Epithelial cell of esophagus (primary cell): ENCODE data around the gene HIP1.

Experiments used
- DNase-seq: peaks from one replicate; pipeline ENCODE4 v3.0.0; 2010; ENCODE audit warnings: low read depth
- H3K4me3 ChIP-seq: 2 replicates; pipeline ENCODE4 v1.5.1; 2011; ENCODE audit warnings: mild to moderate bottlenecking, low read length, control low read depth
- TF ChIP-seq, protein P1 (sequence below): IDR thresholded peaks from 2 replicates; pipeline ENCODE4 v1.5.1; 2011; ENCODE audit warnings: low read depth, mild to moderate bottlenecking, low read length, control low read depth, inconsistent platforms; ENCODE audit not compliant: insufficient read depth; ENCODE audit errors: missing control alignments

Gene HIP1

DNA sequence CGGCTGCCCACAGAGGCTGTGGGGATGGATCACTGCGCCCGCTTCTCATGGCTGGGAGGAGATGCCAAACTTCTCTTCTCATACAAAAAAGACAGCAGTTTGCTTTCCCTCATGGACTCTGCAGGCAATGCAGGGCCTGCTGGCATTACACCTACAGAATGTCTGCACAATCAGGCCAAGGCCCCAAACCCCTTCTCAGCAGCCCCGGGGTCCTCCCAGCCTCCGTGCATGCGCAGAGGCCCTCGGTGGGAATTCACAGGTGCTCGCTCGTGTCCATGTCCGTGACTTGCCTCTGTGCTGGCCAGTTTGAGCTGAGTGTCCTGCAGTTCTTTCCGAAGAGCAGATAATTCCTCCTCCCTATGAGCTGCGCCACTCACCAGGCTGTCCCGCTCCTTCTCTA, 183.0 kb downstream of the HIP1 start:
- no peak overlapping the region for H3K4me3 ChIP-seq

DNA sequence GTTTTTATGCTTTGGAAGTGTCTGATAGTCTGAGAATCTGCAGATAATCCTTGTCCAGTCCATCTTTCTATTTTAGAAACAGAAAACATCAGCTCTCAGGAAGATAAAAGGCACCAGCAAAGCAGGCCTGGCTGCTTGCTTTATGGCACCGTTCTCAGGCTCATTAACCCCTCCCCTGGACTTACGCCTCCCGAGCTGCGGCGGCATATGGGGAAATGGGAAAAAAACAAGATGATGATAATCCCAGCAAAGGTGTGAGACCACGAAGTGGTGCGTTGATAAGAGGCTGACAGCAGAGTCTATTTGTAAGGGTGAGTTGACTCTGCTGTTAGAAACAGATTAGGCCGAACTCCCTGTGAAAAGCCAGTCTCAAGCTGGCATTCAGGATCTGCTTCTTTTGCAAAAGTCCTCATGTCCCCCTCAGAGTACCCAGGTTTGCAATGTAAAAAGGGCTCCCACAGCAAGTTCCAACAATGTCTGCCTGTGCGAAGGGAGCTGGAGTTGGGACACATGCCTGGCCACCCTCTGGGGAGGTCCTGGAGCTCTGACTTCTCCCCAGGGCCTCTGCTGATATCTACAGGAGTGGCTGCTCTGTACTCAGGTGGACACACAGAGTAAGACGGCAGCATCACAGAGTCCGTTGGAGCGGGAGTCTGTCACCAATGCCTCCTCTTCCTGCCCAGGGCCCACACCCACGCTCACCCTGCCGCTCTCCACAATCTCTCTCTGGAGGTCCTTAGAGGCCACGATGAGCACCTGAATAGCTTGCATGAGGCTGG, 192.3 kb downstream of the HIP1 start:
- H3K4me3 ChIP-seq = no peak overlapping the region
- TF ChIP-seq, protein P1, sequence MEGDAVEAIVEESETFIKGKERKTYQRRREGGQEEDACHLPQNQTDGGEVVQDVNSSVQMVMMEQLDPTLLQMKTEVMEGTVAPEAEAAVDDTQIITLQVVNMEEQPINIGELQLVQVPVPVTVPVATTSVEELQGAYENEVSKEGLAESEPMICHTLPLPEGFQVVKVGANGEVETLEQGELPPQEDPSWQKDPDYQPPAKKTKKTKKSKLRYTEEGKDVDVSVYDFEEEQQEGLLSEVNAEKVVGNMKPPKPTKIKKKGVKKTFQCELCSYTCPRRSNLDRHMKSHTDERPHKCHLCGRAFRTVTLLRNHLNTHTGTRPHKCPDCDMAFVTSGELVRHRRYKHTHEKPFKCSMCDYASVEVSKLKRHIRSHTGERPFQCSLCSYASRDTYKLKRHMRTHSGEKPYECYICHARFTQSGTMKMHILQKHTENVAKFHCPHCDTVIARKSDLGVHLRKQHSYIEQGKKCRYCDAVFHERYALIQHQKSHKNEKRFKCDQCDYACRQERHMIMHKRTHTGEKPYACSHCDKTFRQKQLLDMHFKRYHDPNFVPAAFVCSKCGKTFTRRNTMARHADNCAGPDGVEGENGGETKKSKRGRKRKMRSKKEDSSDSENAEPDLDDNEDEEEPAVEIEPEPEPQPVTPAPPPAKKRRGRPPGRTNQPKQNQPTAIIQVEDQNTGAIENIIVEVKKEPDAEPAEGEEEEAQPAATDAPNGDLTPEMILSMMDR = no peak

More for the DNA sequence above, 183.0 kb downstream of the HIP1 start:
- no peak for DNase-seq
- TF ChIP-seq, protein P1 = no peak

DNA sequence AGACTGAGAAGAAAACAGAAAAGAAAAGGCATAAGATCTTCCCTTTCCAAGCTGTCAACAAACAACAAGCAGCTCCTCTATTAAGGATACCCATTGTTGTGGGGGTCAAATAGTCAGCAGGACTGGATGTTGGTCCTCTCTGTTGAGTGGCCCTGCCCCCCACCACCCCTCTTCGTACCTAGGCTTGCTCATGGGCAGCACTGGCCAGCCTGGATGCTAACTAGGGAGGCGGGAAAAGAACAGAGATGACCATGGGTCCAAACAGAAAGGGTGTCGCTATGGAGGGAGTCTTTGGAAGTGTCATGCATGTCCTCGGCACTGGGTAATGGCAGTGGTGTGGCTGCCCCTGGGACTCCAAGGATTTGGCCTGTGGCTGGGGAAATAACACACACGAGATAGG, 201.0 kb downstream of the HIP1 start:
- no peak for DNase-seq
- H3K4me3 ChIP-seq = no peak overlapping the region
- TF ChIP-seq, protein P1 = no peak

More for the DNA sequence above, 192.3 kb downstream of the HIP1 start:
- DNase-seq = no peak

DNA sequence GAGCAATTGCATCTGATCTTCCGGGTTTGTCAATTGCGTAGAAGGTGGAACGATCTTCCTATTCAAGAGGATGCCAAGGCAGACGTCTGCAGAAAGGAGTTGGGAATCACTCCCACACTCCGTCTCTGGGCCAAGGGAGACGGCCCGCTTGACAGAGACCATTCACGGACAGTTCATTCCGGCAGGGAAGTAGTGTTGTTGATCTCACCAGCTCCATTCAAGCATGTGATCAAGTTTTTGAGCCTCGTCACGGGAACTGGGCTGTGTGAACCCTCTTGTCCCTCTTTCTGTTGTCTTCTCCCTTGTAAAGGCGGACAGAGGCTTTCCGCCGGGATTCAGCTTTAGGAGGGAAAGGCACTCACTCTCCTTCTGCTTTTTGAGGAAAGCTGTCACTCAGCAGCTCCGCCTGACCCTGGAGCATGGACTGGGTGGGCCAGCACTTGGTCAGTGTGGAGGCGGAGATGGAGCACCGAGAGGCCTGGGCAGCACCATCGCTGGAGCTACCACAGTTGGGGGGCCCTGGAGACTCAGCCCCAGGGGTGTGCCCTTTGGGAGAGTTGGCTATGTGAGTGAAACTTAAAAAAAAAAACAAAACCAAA, 201.7 kb downstream of the HIP1 start:
- TF ChIP-seq, protein P1 = no peak
- no peak overlapping the region for H3K4me3 ChIP-seq
- no peak for DNase-seq

DNA sequence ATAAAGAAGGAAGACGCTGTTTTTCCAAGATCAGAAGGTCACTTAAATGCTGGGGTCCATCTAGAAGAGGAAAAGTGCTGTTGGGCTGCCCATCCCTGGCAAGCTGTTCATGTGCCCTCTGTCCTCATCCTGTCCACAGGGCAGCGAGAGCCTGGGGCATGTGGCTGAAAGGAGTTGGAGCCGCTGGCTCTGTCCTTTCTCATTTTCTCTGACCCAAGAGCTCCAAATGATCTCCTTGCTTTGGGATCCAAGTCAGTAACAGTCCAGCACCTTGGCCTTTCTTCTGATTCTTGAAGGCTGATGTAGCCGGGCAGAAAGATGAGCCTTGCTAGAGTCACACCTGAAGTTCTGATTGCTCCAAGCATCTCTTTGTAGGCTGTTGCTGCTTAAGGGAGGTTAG, 202.2 kb downstream of the HIP1 start:
- TF ChIP-seq, protein P1 = no peak
- no peak for DNase-seq
- H3K4me3 ChIP-seq = no peak overlapping the region

DNA sequence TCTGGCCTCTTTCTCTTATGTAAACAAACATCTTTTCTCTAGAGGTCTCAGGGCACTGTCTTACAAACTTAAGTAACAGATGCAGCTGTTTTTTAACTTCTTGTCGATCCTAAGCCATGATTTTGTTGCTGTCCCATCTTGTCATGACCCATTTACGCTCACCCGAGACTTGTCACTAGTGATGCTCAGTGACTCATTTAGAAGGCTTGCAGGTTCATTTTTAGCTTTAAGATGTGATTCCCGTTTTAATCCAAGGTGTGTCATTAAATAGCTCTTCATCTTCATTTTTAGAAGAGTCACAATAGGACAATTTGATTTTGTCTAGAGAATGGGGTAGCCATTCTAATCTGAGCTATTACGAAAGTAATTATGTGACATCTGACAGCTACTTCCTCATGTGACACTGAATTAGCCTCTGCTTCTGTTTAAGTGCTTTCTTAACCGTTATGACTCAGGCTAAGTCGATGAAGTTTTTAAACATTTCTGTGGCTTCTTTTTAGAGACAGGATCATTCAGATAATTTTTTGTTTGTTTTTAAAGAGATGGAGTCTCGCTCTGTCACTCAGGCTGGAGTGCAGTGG, 203.9 kb downstream of the HIP1 start:
- H3K4me3 ChIP-seq = no peak overlapping the region
- peak; percentile 26 for DNase-seq
- TF ChIP-seq, protein P1 = no peak
